ENCODE results near the gene KRT8. TPM values are rescaled to one million over a fixed set of nuclear protein-coding genes. Genes with fewer than 3 reads are reported as not detected.

The KRT8 gene
- polyA plus RNA-seq, 1 of the 3 experiments (the other 2 are of a cell fraction), result 49.4 TPM

- ChIA-PET CTCF (interaction anchor here (0.7 to 5.4 kb wide), 6 partner anchors 20 to 64 kb away, joined by 3 to 31 read pairs (median 7); no protein-coding TSS in a partner anchor), POLR2A (no interaction called here)
- peaks cover 35% of the 10 kb centered on the region for H3F3A ChIP-seq (replicated peaks; ENCODE audit: insufficient read depth)
- H3K27ac ChIP-seq (ENCODE audit: low read depth in 2 of 2, low read length in 1 of 2), result peak overlapping the region in 1 of 2 experiments; percentile 82; a peak in 2 of 4 replicates
- H2AFZ ChIP-seq (ENCODE audit: low read depth), result peak overlapping the region; percentile 69; the same call in 1 of the 2 replicates
- peaks cover 0 to 32% of the 10 kb centered on the region in 2 experiments; a peak in 2 of 4 replicates for H3K4me1 ChIP-seq (ENCODE audit: control insufficient read depth in 1 of 2, insufficient read depth in 2 of 2, low read depth in 1 of 2, low read length in 1 of 2)
- peaks cover 51% of the 10 kb centered on the region for H3K79me2 ChIP-seq (ENCODE audit: insufficient read depth)
- H3K36me3 ChIP-seq (replicated peaks in 1 of 2; ENCODE audit: control insufficient read depth in 1 of 2, insufficient read depth in 2 of 2, low read length in 1 of 2), result peaks cover 4 to 9% of the 10 kb centered on the region in 2 experiments
- no peak for DNase-seq
- no peaks in the 10 kb centered on the region for H3K9me2 ChIP-seq
- H4K20me1 ChIP-seq (ENCODE audit: insufficient read depth), result no peaks in the 10 kb centered on the region
- 19% methylated on average over 13 of the region's 13 CpGs for WGBS (ENCODE audit: low lambda C conversion rate)
- peak overlapping the region; percentile 81 for H3K4me2 ChIP-seq
- peak overlapping the region; percentile 49 to 85 for H3K4me3 ChIP-seq (ENCODE audit: low read depth in 2 of 2, low read length in 1 of 2)
- peak overlapping the region; percentile 93 for H3K9ac ChIP-seq
- no peaks in the 10 kb centered on the region for H3K27me3 ChIP-seq (ENCODE audit: insufficient read depth)
- no peaks in the 10 kb centered on the region for H3K9me3 ChIP-seq
- TF ChIP-seq TEAD4 (IDR thresholded peaks at IDR 0.05; ENCODE audit: borderline replicate concordance, insufficient read depth) (no peak), FOSL2 (IDR thresholded peaks at IDR 0.05; ENCODE audit: borderline replicate concordance, low read depth) (peak; percentile 83), SIN3A (IDR thresholded peaks at IDR 0.05; ENCODE audit: borderline replicate concordance, low read depth, low read length) (peak; percentile 43; the same call in 1 of the 2 replicates), RFX5 (IDR thresholded peaks at IDR 0.05; ENCODE audit: low read length) (no peak), EZH2phosphoT487 (IDR thresholded peaks at IDR 0.05; ENCODE audit: borderline replicate concordance, low read depth) (no peak), TCF12 (IDR thresholded peaks at IDR 0.05) (peak; percentile 56; the same call in 1 of the 2 replicates), RCOR1 (IDR thresholded peaks at IDR 0.05; ENCODE audit: low read length) (no peak), ELF1 (IDR thresholded peaks at IDR 0.05) (no peak), CTCF (IDR thresholded peaks at IDR 0.05) (no peak), RAD21 (IDR thresholded peaks at IDR 0.05; ENCODE audit: low read length) (no peak), CHD2 (IDR thresholded peaks at IDR 0.05; ENCODE audit: low read length, partially characterized antibody) (no peak), GABPA (IDR thresholded peaks at IDR 0.05; ENCODE audit: low read depth) (peak; percentile 70), GATA2 (CRISPR knock-in tag; IDR thresholded peaks at IDR 0.05) (no peak), MXI1 (IDR thresholded peaks at IDR 0.05; ENCODE audit: low read depth, low read length) (no peak), REST (IDR thresholded peaks at IDR 0.05; ENCODE audit: low read depth, low read length) (0 out of 2 replicates have a peak, but pooled peaks have one; percentile 53), MEF2A (IDR thresholded peaks at IDR 0.05; ENCODE audit: borderline replicate concordance, low read depth) (no peak), FOXM1 (IDR thresholded peaks at IDR 0.05; ENCODE audit: low read depth) (no peak), EP300 (IDR thresholded peaks at IDR 0.05; ENCODE audit: borderline replicate concordance in 1 of 2, low read depth in 1 of 2, low read length in 1 of 2) (no peak)
- TF ChIP-seq, protein P1, sequence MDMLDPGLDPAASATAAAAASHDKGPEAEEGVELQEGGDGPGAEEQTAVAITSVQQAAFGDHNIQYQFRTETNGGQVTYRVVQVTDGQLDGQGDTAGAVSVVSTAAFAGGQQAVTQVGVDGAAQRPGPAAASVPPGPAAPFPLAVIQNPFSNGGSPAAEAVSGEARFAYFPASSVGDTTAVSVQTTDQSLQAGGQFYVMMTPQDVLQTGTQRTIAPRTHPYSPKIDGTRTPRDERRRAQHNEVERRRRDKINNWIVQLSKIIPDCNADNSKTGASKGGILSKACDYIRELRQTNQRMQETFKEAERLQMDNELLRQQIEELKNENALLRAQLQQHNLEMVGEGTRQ (IDR thresholded peaks at IDR 0.05; ENCODE audit: borderline replicate concordance, low read depth, low read length), result no peak
- TF ChIP-seq, protein P2, sequence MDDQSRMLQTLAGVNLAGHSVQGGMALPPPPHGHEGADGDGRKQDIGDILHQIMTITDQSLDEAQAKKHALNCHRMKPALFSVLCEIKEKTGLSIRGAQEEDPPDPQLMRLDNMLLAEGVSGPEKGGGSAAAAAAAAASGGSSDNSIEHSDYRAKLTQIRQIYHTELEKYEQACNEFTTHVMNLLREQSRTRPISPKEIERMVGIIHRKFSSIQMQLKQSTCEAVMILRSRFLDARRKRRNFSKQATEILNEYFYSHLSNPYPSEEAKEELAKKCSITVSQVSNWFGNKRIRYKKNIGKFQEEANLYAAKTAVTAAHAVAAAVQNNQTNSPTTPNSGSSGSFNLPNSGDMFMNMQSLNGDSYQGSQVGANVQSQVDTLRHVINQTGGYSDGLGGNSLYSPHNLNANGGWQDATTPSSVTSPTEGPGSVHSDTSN (IDR thresholded peaks at IDR 0.05), result no peak
- TF ChIP-seq, protein P3, sequence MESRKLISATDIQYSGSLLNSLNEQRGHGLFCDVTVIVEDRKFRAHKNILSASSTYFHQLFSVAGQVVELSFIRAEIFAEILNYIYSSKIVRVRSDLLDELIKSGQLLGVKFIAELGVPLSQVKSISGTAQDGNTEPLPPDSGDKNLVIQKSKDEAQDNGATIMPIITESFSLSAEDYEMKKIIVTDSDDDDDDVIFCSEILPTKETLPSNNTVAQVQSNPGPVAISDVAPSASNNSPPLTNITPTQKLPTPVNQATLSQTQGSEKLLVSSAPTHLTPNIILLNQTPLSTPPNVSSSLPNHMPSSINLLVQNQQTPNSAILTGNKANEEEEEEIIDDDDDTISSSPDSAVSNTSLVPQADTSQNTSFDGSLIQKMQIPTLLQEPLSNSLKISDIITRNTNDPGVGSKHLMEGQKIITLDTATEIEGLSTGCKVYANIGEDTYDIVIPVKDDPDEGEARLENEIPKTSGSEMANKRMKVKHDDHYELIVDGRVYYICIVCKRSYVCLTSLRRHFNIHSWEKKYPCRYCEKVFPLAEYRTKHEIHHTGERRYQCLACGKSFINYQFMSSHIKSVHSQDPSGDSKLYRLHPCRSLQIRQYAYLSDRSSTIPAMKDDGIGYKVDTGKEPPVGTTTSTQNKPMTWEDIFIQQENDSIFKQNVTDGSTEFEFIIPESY (IDR thresholded peaks at IDR 0.05; ENCODE audit: borderline replicate concordance, low read depth), result no peak
Observed at GRCh38 chr12:52949413-52950331, 44.8 kb upstream of the KRT8 start.

All from SK-N-SH (cell line).